ENCODE data around the gene EIF5.

GRCh38 chr14:103391048-103391447 is 57.0 kb downstream of the EIF5 start:
- TF ChIP-seq CTCF (conservative IDR thresholded peaks at IDR 0.05) (peak; percentile 93), ZFX (IDR thresholded peaks at IDR 0.05) (no peak)

Measured in C4-2B (cell line).